ENCODE measurements around the gene MYH15. TPM values are rescaled to one million over a fixed set of nuclear protein-coding genes. Genes with fewer than 3 reads are reported as not detected.

Gene MYH15
- polyA plus RNA-seq, 3 donors, result not detected

DNA sequence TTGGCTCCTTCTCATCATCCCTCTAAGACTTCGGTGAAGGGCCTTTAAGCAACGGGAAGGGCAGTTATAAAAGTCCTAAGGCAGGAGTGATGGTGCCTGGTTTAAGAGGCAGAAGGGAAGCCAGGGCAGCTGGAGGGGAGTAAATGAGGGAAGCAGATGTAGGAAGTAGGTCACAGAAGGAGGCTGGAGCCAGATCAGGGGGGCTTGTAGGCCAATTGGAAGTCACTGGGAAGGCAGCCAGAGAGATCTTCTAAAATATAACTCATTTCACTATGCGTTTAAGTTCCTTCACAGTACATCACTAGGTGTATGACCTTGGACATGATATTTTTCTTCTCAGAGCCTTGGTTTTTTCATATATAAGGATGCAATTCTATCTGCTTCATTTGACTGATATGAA, 94.7 kb downstream of the MYH15 start:
- Mint-ChIP-seq H3K36me3 (no peaks in the 10 kb centered on the region), H3K27me3 (ENCODE audit: low read depth in 3 of 3) (no peaks in the 10 kb centered on the region), H3K9me3 (no peaks in the 10 kb centered on the region), H3K4me3 (no peak overlapping the region), H3K4me1 (no peaks in the 10 kb centered on the region), H3K27ac (no peak overlapping the region)
- intact Hi-C loops (cut with micrococcal nuclease), result no loop called here
- no peaks in the 10 kb centered on the region for H3K79me2 ChIP-seq (ENCODE audit: insufficient read depth, low read length)
- TF ChIP-seq, protein P1, sequence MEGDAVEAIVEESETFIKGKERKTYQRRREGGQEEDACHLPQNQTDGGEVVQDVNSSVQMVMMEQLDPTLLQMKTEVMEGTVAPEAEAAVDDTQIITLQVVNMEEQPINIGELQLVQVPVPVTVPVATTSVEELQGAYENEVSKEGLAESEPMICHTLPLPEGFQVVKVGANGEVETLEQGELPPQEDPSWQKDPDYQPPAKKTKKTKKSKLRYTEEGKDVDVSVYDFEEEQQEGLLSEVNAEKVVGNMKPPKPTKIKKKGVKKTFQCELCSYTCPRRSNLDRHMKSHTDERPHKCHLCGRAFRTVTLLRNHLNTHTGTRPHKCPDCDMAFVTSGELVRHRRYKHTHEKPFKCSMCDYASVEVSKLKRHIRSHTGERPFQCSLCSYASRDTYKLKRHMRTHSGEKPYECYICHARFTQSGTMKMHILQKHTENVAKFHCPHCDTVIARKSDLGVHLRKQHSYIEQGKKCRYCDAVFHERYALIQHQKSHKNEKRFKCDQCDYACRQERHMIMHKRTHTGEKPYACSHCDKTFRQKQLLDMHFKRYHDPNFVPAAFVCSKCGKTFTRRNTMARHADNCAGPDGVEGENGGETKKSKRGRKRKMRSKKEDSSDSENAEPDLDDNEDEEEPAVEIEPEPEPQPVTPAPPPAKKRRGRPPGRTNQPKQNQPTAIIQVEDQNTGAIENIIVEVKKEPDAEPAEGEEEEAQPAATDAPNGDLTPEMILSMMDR (IDR thresholded peaks at IDR 0.05), result no peak
- no peaks in the 10 kb centered on the region for H3K27me3 ChIP-seq (ENCODE audit: control insufficient read depth in 2 of 2, insufficient read depth in 2 of 2, low read length in 2 of 2)
- H3K9me3 ChIP-seq (replicated peaks in 1 of 2; ENCODE audit: control insufficient read depth in 1 of 2, insufficient read depth in 1 of 2, low read length in 2 of 2), result no peaks in the 10 kb centered on the region
- no peak overlapping the region for H3K4me2 ChIP-seq (replicated peaks; ENCODE audit: extremely low read depth, low read length, poor library complexity, severe bottlenecking)
- no peak overlapping the region for H3K27ac ChIP-seq (ENCODE audit: low read depth in 1 of 2, low read length in 2 of 2)
- no peaks in the 10 kb centered on the region for H3K36me3 ChIP-seq (replicated peaks in 1 of 2; ENCODE audit: control insufficient read depth in 1 of 2, insufficient read depth in 2 of 2, low read length in 2 of 2)
- no CpG with 5 or more reads among the region's 3 CpGs for WGBS (ENCODE audit: insufficient coverage)
- H3K4me3 ChIP-seq (replicated peaks in 1 of 3; ENCODE audit: low read depth in 2 of 3, low read length in 3 of 3), result no peak overlapping the region
- H3K9ac ChIP-seq (ENCODE audit: insufficient read depth, low read length, poor library complexity, severe bottlenecking), result no peak overlapping the region
- H3K4me1 ChIP-seq (ENCODE audit: control insufficient read depth in 1 of 2, insufficient read depth in 2 of 2, low read length in 2 of 2), result no peaks in the 10 kb centered on the region
- no peak overlapping the region for H2AFZ ChIP-seq (ENCODE audit: insufficient read depth, low read depth, low read length, poor library complexity, severe bottlenecking)
- DNase-seq, result no peak
- H4K20me1 ChIP-seq (ENCODE audit: insufficient read depth, low read length), result no peaks in the 10 kb centered on the region

GRCh38 chr3:108414007-108414406, 96.4 kb downstream of the MYH15 start:
- 100% methylated on average over 4 of the region's 5 CpGs for WGBS (ENCODE audit: insufficient coverage)
- Histone ChIP-seq H3K9ac (ENCODE audit: insufficient read depth, low read length, poor library complexity, severe bottlenecking) (no peak overlapping the region), H4K20me1 (ENCODE audit: insufficient read depth, low read length) (no peaks in the 10 kb centered on the region), H3K4me3 (replicated peaks in 1 of 3; ENCODE audit: low read depth in 2 of 3, low read length in 3 of 3) (no peak overlapping the region), H3K27me3 (ENCODE audit: control insufficient read depth in 2 of 2, insufficient read depth in 2 of 2, low read length in 2 of 2) (no peaks in the 10 kb centered on the region), H3K36me3 (replicated peaks in 1 of 2; ENCODE audit: control insufficient read depth in 1 of 2, insufficient read depth in 2 of 2, low read length in 2 of 2) (no peaks in the 10 kb centered on the region), H3K27ac (ENCODE audit: low read depth in 1 of 2, low read length in 2 of 2) (no peak overlapping the region), H3K4me1 (ENCODE audit: control insufficient read depth in 1 of 2, insufficient read depth in 2 of 2, low read length in 2 of 2) (no peaks in the 10 kb centered on the region), H2AFZ (ENCODE audit: insufficient read depth, low read depth, low read length, poor library complexity, severe bottlenecking) (no peak overlapping the region), H3K9me3 (replicated peaks in 1 of 2; ENCODE audit: control insufficient read depth in 1 of 2, insufficient read depth in 1 of 2, low read length in 2 of 2) (no peaks in the 10 kb centered on the region), H3K4me2 (replicated peaks; ENCODE audit: extremely low read depth, low read length, poor library complexity, severe bottlenecking) (no peak overlapping the region), H3K79me2 (ENCODE audit: insufficient read depth, low read length) (no peaks in the 10 kb centered on the region)
- H3K4me3 Mint-ChIP-seq, result no peak overlapping the region
- no peak for DNase-seq
- no peaks in the 10 kb centered on the region for H3K27me3 Mint-ChIP-seq (ENCODE audit: low read depth in 3 of 3)
- H3K9me3 Mint-ChIP-seq, result no peaks in the 10 kb centered on the region
- intact Hi-C loops (cut with micrococcal nuclease), result no loop called here
- no peaks in the 10 kb centered on the region for H3K36me3 Mint-ChIP-seq
- no peak overlapping the region for H3K27ac Mint-ChIP-seq
- no peaks in the 10 kb centered on the region for H3K4me1 Mint-ChIP-seq
- TF ChIP-seq, protein P1 (IDR thresholded peaks at IDR 0.05), result no peak

Measured in CD14-positive monocyte (primary cell).